HG03095 (cell line): Measurements from ENCODE around the gene DNAJC11.
"Not testable (repeated sequence)": the region's sequence is repeated elsewhere in the genome, so short reads cannot be mapped to it uniquely, and the experiment has no call there.

Source experiments
- ATAC-seq: cut with Tn5 transposase; IDR thresholded peaks from one replicate; pipeline ENCODE4 v1.9.1; 2021; ENCODE audit warnings: moderate library complexity; ENCODE audit not compliant: unreplicated experiment

The DNAJC11 gene

GRCh38 chr1:6701437-6702153, at the start of gene DNAJC11:
Gene DNAJC11, minus strand, starts transcription at chr1:6701816. Its CDS starts 16 bp downstream, at chr1:6701800.
- ATAC-seq: peak; percentile 87

- no peak for ATAC-seq
Observed at GRCh38 chr1:6750490-6750889, 48.9 kb upstream of the DNAJC11 start.

- no peak for ATAC-seq
Observed at GRCh38 chr1:6747674-6748073, 46.1 kb upstream of the DNAJC11 start.

- no peak for ATAC-seq
Observed at GRCh38 chr1:6745073-6745472, 43.5 kb upstream of the DNAJC11 start.

GRCh38 chr1:6743189-6744101, 41.8 kb upstream of the DNAJC11 start:
- ATAC-seq: no peak

GRCh38 chr1:6742676-6743188, 41.1 kb upstream of the DNAJC11 start:
- not testable (repeated sequence) for ATAC-seq

GRCh38 chr1:6738987-6739676, 37.5 kb upstream of the DNAJC11 start:
- ATAC-seq: no peak

GRCh38 chr1:6732942-6733341, 31.3 kb upstream of the DNAJC11 start:
- no peak for ATAC-seq

- no peak for ATAC-seq
Observed at GRCh38 chr1:6731905-6732304, 30.3 kb upstream of the DNAJC11 start.

GRCh38 chr1:6730880-6731279, 29.3 kb upstream of the DNAJC11 start:
- no peak for ATAC-seq

GRCh38 chr1:6730473-6730872, 28.9 kb upstream of the DNAJC11 start:
- no peak for ATAC-seq

- no peak for ATAC-seq
Observed at GRCh38 chr1:6727535-6727934, 25.9 kb upstream of the DNAJC11 start.

GRCh38 chr1:6726253-6726652, 24.6 kb upstream of the DNAJC11 start:
- no peak for ATAC-seq

- no peak for ATAC-seq
Observed at GRCh38 chr1:6724517-6725141, 23.0 kb upstream of the DNAJC11 start.

- ATAC-seq: no peak
Observed at GRCh38 chr1:6723621-6724428, 22.2 kb upstream of the DNAJC11 start.

- no peak for ATAC-seq
Observed at GRCh38 chr1:6711174-6711573, 9.6 kb upstream of the DNAJC11 start.

GRCh38 chr1:6704746-6705145, 3.1 kb upstream of the DNAJC11 start:
- no peak for ATAC-seq

GRCh38 chr1:6703016-6703415, 1.4 kb upstream of the DNAJC11 start:
- no peak for ATAC-seq

GRCh38 chr1:6700853-6701436, 671 bp downstream of the DNAJC11 start:
- ATAC-seq: no peak

- not testable (repeated sequence) for ATAC-seq
Observed at GRCh38 chr1:6699915-6700314, 1.7 kb downstream of the DNAJC11 start.
